GM12891 (cell line): ENCODE results near the gene GRAMD1A.

ENCODE experiments used
- DNase-seq: peaks from one replicate; pipeline ENCODE4 v3.0.0; 2011; ENCODE audit warnings: low spot score; ENCODE audit not compliant: insufficient read length
- FAIRE-seq: peaks from 2 replicates; lab custom pipeline; 2011; peaks lifted over from hg19 to GRCh38; lab: Jason Lieb, UNC
- PAX5 ChIP-seq: IDR thresholded peaks from 2 replicates; pipeline ENCODE4 v1.6.1; 2011; ENCODE audit warnings: low read length, moderate library complexity, mild to moderate bottlenecking; ENCODE audit not compliant: insufficient read depth, severe bottlenecking
- POLR2A ChIP-seq: IDR thresholded peaks from 2 replicates; pipeline ENCODE4 v1.6.1; 2011; ENCODE audit warnings: low read depth, low read length, control low read depth
- POLR2AphosphoS5 ChIP-seq: IDR thresholded peaks from 2 replicates; pipeline ENCODE4 v1.6.1; 2011; ENCODE audit warnings: low read depth, low read length, control low read depth
- POU2F2 ChIP-seq: IDR thresholded peaks from 2 replicates; pipeline ENCODE4 v1.6.1; 2011; ENCODE audit warnings: low read depth, mild to moderate bottlenecking, control low read depth, low read length, moderate library complexity
- SPI1 ChIP-seq: IDR thresholded peaks from 2 replicates; pipeline ENCODE4 v1.6.1; 2011; ENCODE audit warnings: low read depth, low read length, control low read depth
- TAF1 ChIP-seq: IDR thresholded peaks from 2 replicates; pipeline ENCODE4 v1.6.1; 2011; ENCODE audit warnings: low read depth, low read length, control low read depth

The GRAMD1A gene

GRCh38 chr19:35069696-35070095 lies 69.6 kb downstream of the GRAMD1A start:
- DNase-seq (no peak), FAIRE-seq (no peak)
- TF ChIP-seq PAX5 (no peak), POLR2AphosphoS5 (no peak), POLR2A (no peak), SPI1 (no peak), TAF1 (no peak), POU2F2 (no peak)

- FAIRE-seq (no peak), DNase-seq (no peak)
- TF ChIP-seq SPI1 (no peak), TAF1 (no peak), POU2F2 (no peak), POLR2AphosphoS5 (no peak), POLR2A (no peak)
These were observed 70.3 kb downstream of the GRAMD1A start for GRCh38 chr19:35070471-35070870.

- no peak for FAIRE-seq
- TF ChIP-seq TAF1 (no peak), POU2F2 (no peak), PAX5 (no peak), POLR2A (no peak), POLR2AphosphoS5 (no peak), SPI1 (no peak)
- DNase-seq = no peak
These were observed 73.4 kb downstream of the GRAMD1A start for GRCh38 chr19:35073516-35073915.

GRCh38 chr19:35073941-35074340 lies 73.8 kb downstream of the GRAMD1A start:
- DNase-seq = no peak
- no peak for TF ChIP-seq POLR2AphosphoS5
- TF ChIP-seq SPI1 = no peak
- no peak for TF ChIP-seq POLR2A
- TF ChIP-seq PAX5 = no peak
- no peak for TF ChIP-seq POU2F2
- no peak for TF ChIP-seq TAF1
- no peak for FAIRE-seq

GRCh38 chr19:35074426-35075201 lies 74.5 kb downstream of the GRAMD1A start:
- TF ChIP-seq POU2F2 = no peak
- no peak for TF ChIP-seq SPI1
- TF ChIP-seq PAX5 = no peak
- TF ChIP-seq POLR2AphosphoS5 = no peak
- TF ChIP-seq POLR2A = no peak
- TF ChIP-seq TAF1 = no peak
- FAIRE-seq = no peak

GRCh38 chr19:35075202-35076025 lies 75.3 kb downstream of the GRAMD1A start:
- FAIRE-seq (no peak), DNase-seq (no peak)
- no peak for TF ChIP-seq POLR2A
- TF ChIP-seq SPI1 = no peak

More at GRCh38 chr19:35074426-35075201, 74.5 kb downstream of the GRAMD1A start:
- no peak for DNase-seq

- no peak for TF ChIP-seq POLR2A
- no peak for TF ChIP-seq SPI1
- no peak for TF ChIP-seq TAF1
- no peak for TF ChIP-seq POLR2AphosphoS5
- no peak for TF ChIP-seq PAX5
- no peak for TF ChIP-seq POU2F2
- DNase-seq (no peak), FAIRE-seq (no peak)
These were observed 75.9 kb downstream of the GRAMD1A start for GRCh38 chr19:35076026-35076370.
